Natural killer cell (primary cell): Measurements from ENCODE around the gene TRIM71. TPM values are rescaled to one million over a fixed set of nuclear protein-coding genes. Genes with fewer than 3 reads are reported as not detected.
"Not testable (repeated sequence)": the region's sequence is repeated elsewhere in the genome, so short reads cannot be mapped to it uniquely, and the experiment has no call there.

Experiments
- ATAC-seq, 3 donors: fragments of 150-1000 bp in 2 of 3; fragments of 200-7000 bp in 1 of 3; cut with Tn5 transposase; 1 replicate in 1 of 3; 2 replicates in 2 of 3; pipeline ENCODE4 v1.10.0; 2021; ENCODE audit warnings: mild to moderate bottlenecking in 2 of 3, moderate library complexity in 2 of 3
- DNase-seq, 2 donors: peaks; one replicate each; pipeline versions ENCODE4 v3.0.0 to v3.0.0-alpha.2; 2013 to 2021; ENCODE audit warnings: mixed read lengths in 1 of 2
- H3K27ac ChIP-seq: one replicate; pipeline ENCODE4 v1.5.1; 2013; ENCODE audit warnings: mild to moderate bottlenecking, low read length
- H3K27me3 ChIP-seq: one replicate; pipeline ENCODE4 v1.6.1; 2013; ENCODE audit warnings: low read length; ENCODE audit not compliant: control insufficient read depth, insufficient read depth
- H3K36me3 ChIP-seq: one replicate; pipeline ENCODE4 v1.6.1; 2013; ENCODE audit warnings: low read length; ENCODE audit not compliant: control insufficient read depth, insufficient read depth
- H3K4me1 ChIP-seq: one replicate; pipeline ENCODE4 v1.6.1; 2013; ENCODE audit warnings: low read length; ENCODE audit not compliant: control insufficient read depth, insufficient read depth
- H3K4me3 ChIP-seq: one replicate; pipeline ENCODE4 v1.5.1; 2013; ENCODE audit warnings: low read length
- H3K9me3 ChIP-seq: one replicate; pipeline ENCODE4 v1.6.1; 2013; ENCODE audit warnings: low read length; ENCODE audit not compliant: control insufficient read depth, insufficient read depth
- H3K27ac Mint-ChIP-seq, 2 donors: one replicate each; pipeline ENCODE4 v1.8.0; 2022; ENCODE audit warnings: mild to moderate bottlenecking in 2 of 2, mixed read lengths in 2 of 2, moderate library complexity in 1 of 2
- H3K27me3 Mint-ChIP-seq, 2 donors: one replicate each; pipeline ENCODE4 v1.8.0; 2022; ENCODE audit warnings: low read depth in 2 of 2, mixed read lengths in 2 of 2
- H3K36me3 Mint-ChIP-seq: one replicate; pipeline ENCODE4 v1.8.0; 2022; ENCODE audit warnings: mixed read lengths
- H3K4me1 Mint-ChIP-seq, 2 donors: one replicate each; pipeline ENCODE4 v1.8.0; 2022; ENCODE audit warnings: mixed read lengths in 2 of 2
- H3K4me3 Mint-ChIP-seq: one replicate; pipeline ENCODE4 v1.8.0; 2022; ENCODE audit warnings: mild to moderate bottlenecking, moderate library complexity, mixed read lengths
- H3K9me3 Mint-ChIP-seq, 2 donors: one replicate each; pipeline ENCODE4 v1.8.0; 2022; ENCODE audit warnings: mixed read lengths in 2 of 2
- WGBS: methylation state at CpG from one replicate; pipeline ENCODE4 v1.1.7; 2013; ENCODE audit warnings: missing lambda C conversion rate; ENCODE audit not compliant: insufficient coverage; 5-methylcytosine and 5-hydroxymethylcytosine counted together
- intact Hi-C: fragments of 100-400 bp; cut with micrococcal nuclease; formaldehyde crosslinking; loops from one replicate; pipeline ENCODE4 v1.14.2; 2022
- total RNA-seq, 4 donors: library from RNA; stranded (reverse); fragments of 120-200 nt in 1 of 4; gene quantifications; one replicate each; pipeline versions ENCODE4 v1.2.3 to v1.2.4, GENCODE V29; 2013 to 2022
- TF ChIP-seq, protein P1 (sequence below): fragments of 200-600 bp; IDR thresholded peaks from one replicate; pipeline ENCODE4 v1.8.0; 2022; ENCODE audit warnings: antibody characterized with exemption

TRIM71 gene
- total RNA-seq, 3 donors from 2014 or later (not counting 1 experiment from before 2014, with no cell fraction given), result 0.05 TPM; not detected in 2

DNA sequence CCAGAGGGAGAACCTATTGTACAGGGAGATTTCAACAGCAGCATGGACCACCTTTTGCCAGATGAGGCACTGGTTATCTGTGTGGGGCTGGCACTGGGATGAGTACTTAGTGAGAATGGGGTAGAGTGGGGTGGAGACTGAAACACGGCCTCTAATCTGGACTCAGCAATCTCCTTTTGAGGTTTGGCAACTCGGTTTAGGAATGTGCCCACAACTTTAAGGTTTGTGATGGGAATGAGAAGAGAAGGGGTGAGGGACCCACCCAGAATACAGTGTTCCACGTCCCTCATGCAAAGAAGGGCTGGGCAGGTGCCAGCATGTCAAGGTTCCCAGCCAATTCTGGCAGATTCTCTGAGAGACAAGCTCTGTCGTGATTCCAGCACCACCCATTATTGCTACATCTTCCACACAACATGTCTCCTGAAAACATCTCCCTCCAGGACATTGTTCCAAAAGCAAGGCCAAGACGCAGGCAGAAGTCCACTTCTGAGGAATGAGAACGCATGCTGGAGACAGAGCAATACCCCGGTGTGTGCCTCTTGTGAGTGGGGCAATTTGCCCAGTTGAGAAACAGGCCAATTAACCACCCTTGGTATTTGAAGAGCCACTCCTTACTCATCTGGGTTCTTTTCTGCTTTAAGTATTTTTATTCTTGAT is 96.1 kb downstream of the TRIM71 start:
- Histone ChIP-seq H3K4me3 (no peak overlapping the region), H3K27ac (no peak overlapping the region), H3K9me3 (peaks cover 10% of the 10 kb centered on the region), H3K4me1 (no peaks in the 10 kb centered on the region), H3K27me3 (no peaks in the 10 kb centered on the region), H3K36me3 (no peaks in the 10 kb centered on the region)
- TF ChIP-seq, protein P1, sequence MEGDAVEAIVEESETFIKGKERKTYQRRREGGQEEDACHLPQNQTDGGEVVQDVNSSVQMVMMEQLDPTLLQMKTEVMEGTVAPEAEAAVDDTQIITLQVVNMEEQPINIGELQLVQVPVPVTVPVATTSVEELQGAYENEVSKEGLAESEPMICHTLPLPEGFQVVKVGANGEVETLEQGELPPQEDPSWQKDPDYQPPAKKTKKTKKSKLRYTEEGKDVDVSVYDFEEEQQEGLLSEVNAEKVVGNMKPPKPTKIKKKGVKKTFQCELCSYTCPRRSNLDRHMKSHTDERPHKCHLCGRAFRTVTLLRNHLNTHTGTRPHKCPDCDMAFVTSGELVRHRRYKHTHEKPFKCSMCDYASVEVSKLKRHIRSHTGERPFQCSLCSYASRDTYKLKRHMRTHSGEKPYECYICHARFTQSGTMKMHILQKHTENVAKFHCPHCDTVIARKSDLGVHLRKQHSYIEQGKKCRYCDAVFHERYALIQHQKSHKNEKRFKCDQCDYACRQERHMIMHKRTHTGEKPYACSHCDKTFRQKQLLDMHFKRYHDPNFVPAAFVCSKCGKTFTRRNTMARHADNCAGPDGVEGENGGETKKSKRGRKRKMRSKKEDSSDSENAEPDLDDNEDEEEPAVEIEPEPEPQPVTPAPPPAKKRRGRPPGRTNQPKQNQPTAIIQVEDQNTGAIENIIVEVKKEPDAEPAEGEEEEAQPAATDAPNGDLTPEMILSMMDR, result no peak
- H3K9me3 Mint-ChIP-seq, result peaks cover 0 to 2% of the 10 kb centered on the region in 2 donors
- WGBS, result 80% methylated on average over 7 of the region's 7 CpGs
- ATAC-seq, result no peak
- no peak for DNase-seq
- no peaks in the 10 kb centered on the region for H3K36me3 Mint-ChIP-seq
- intact Hi-C loops, result no loop called here
- no peaks in the 10 kb centered on the region for H3K4me1 Mint-ChIP-seq
- no peaks in the 10 kb centered on the region for H3K27me3 Mint-ChIP-seq
- no peak overlapping the region for H3K27ac Mint-ChIP-seq
- H3K4me3 Mint-ChIP-seq, result no peak overlapping the region

DNA sequence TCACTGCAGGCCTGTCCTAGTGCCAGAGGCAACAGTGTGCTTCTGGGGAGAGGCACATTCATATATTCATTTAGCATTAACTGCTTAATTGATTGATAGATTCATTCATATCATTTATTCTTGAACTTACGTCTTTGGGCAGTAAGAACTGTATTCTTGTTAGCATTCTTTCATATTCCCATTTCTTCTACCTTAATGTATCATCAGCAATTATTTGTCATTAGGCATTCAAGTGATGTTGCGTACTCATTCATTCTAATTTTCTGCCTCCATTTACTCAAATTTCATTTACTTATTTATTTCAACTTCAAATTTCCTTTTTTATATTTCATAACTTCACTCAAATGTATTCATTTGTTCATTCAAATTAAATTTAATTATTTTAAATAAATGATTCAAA is 102.1 kb downstream of the TRIM71 start:
- TF ChIP-seq, protein P1, result no peak
- no peak for ATAC-seq
- Mint-ChIP-seq H3K9me3 (peaks cover 0 to 2% of the 10 kb centered on the region in 2 donors), H3K36me3 (no peaks in the 10 kb centered on the region), H3K4me1 (no peaks in the 10 kb centered on the region), H3K27me3 (no peaks in the 10 kb centered on the region), H3K27ac (no peak overlapping the region), H3K4me3 (no peak overlapping the region)
- WGBS, result 82% methylated on average over 2 of the region's 2 CpGs
- DNase-seq, result no peak
- intact Hi-C loops, result no loop called here
- no peaks in the 10 kb centered on the region for H3K36me3 ChIP-seq
- peaks cover 10% of the 10 kb centered on the region for H3K9me3 ChIP-seq
- H3K4me1 ChIP-seq, result no peaks in the 10 kb centered on the region
- H3K27ac ChIP-seq, result no peak overlapping the region
- no peaks in the 10 kb centered on the region for H3K27me3 ChIP-seq
- H3K4me3 ChIP-seq, result no peak overlapping the region

DNA sequence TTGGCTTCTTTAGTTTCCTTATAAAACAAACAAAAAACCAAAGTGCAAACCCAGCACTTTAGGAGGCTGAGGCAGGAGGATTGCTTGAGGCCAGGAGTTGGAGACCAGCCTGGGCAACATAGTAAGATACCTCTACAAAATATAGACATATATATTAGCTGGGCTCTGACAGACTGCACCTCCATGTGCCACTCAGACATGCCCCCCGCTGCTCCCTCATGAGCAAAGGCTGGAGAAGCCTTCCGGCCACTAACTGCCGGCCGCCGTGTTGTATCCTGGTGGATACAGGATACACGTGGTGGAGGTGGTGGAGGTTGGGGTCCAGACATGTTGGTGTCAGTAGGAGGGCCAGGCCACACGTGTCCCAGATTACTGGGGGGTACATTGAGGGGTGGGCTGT is 104.3 kb downstream of the TRIM71 start:
- Mint-ChIP-seq H3K4me3 (no peak overlapping the region), H3K27me3 (no peaks in the 10 kb centered on the region), H3K36me3 (no peaks in the 10 kb centered on the region), H3K9me3 (peaks cover 0 to 2% of the 10 kb centered on the region in 2 donors), H3K4me1 (no peaks in the 10 kb centered on the region), H3K27ac (no peak overlapping the region)
- no peaks in the 10 kb centered on the region for H3K36me3 ChIP-seq
- H3K9me3 ChIP-seq, result peaks cover 5% of the 10 kb centered on the region
- H3K27ac ChIP-seq, result no peak overlapping the region
- no peaks in the 10 kb centered on the region for H3K4me1 ChIP-seq
- no peak overlapping the region for H3K4me3 ChIP-seq
- DNase-seq (no peak), ATAC-seq (no peak)
- WGBS, result 90% methylated on average over 7 of the region's 7 CpGs
- intact Hi-C loops, result no loop called here
- TF ChIP-seq, protein P1, result no peak
- no peaks in the 10 kb centered on the region for H3K27me3 ChIP-seq

DNA sequence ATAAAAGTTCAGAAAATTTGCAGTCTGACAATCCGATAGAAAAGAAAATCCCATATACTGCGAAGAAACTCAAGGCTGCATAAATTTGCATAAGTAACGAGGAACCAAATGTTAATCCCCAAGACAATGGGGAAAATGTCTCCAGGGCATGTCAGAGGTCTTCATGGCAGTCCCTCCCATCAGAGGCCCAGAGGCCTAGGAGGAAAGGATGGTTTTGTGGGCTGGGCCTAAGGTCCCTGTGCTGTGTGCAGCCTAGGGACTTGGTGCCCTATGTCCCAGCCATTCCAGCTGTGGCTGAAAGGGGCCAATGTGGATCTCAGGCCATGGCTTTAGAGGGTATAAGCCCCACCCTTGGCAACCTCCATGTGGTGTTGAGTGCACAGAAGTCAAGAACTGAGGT is 112.4 kb downstream of the TRIM71 start:
- Mint-ChIP-seq H3K27me3 (no peaks in the 10 kb centered on the region), H3K9me3 (no peaks in the 10 kb centered on the region), H3K27ac (no peak overlapping the region), H3K4me3 (no peak overlapping the region), H3K36me3 (no peaks in the 10 kb centered on the region), H3K4me1 (no peaks in the 10 kb centered on the region)
- ATAC-seq, result no peak
- Histone ChIP-seq H3K9me3 (no peaks in the 10 kb centered on the region), H3K27ac (no peak overlapping the region), H3K4me3 (no peak overlapping the region), H3K36me3 (no peaks in the 10 kb centered on the region), H3K4me1 (no peaks in the 10 kb centered on the region), H3K27me3 (no peaks in the 10 kb centered on the region)
- TF ChIP-seq, protein P1, result no peak
- 98% methylated on average over 3 of the region's 3 CpGs for WGBS
- intact Hi-C loops, result loop anchor here (5.0 kb wide), 1 partner anchor 418 kb away; no protein-coding TSS in a partner anchor
- DNase-seq, result no peak

DNA sequence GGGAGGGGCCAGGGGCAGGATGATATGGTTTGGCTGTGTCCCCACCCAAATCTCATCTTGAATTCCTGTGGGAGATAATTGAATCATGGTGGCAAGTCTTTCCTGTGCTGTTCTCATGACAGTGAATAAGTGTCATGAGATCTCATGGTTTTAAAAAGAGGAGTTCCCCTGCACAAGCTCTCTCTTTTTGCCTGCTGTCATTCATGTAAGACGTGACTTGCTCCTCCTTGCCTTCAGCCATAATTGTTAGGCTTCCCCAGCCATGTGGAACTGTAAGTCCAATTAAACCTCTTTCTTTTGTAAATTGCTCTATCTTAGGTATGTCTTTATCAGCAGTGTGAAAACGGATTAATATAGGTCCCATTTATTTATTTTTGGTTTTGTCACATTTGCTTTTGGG is 113.5 kb downstream of the TRIM71 start:
- H3K4me3 ChIP-seq, H3K4me3 Mint-ChIP-seq, H3K27ac Mint-ChIP-seq, H3K36me3 ChIP-seq, H3K27me3 Mint-ChIP-seq, H3K4me1 ChIP-seq, H3K4me1 Mint-ChIP-seq, DNase-seq, ATAC-seq, H3K36me3 Mint-ChIP-seq, H3K9me3 Mint-ChIP-seq, H3K27me3 ChIP-seq, H3K9me3 ChIP-seq, H3K27ac ChIP-seq: not testable (repeated sequence)
- WGBS, result 89% methylated on average over 2 of the region's 2 CpGs
- intact Hi-C loops, result loop anchor here (5.0 kb wide), 1 partner anchor 419 kb away; no protein-coding TSS in a partner anchor
